ENCODE data around the gene HARS2.

DNA sequence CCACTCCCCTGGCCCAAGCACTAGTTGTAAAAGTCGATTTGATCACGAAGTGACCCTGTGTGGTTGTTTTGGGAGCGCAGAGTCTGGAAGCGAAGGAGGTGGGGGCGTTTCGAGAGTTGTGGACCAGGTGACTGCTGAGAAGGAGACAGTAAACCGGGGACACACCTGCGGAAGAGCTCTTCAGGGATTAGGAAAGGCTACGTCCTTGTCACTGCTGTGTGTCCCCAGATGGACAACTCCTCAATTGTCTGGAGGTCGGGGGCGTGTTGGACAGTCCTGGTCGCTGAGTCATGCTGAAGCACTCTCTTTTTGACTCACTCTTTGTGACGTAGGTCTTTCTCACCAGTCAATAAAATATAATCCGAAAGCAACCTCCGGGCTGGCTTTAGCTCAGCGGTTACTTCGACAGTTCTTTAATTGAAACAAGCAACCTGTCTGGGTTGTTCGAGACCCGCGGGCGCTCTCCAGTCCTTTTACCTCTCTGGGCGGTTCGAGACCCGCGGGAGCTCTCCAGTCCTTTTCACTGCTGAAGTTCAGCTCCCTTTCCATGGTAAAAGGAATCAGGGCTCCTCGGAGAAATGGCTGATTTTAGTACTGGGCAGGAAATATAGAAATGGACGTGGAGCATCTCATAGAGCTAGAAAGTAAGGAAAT lies 19.8 kb downstream of the HARS2 start:
- TF ChIP-seq CTCF (IDR thresholded peaks at IDR 0.05; ENCODE audit: low read length) (no peak), EZH2 (IDR thresholded peaks at IDR 0.05; ENCODE audit: borderline replicate concordance, low read length) (no peak)

Data from OCI-LY1 (cell line).